ENCODE measurements around the gene L1TD1.

The L1TD1 gene

GRCh38 chr1:62229932-62230331, 35.3 kb downstream of the L1TD1 start:
- TF ChIP-seq POLR2AphosphoS5 (IDR thresholded peaks at IDR 0.05; ENCODE audit: low read depth, low read length), result no peak
- TF ChIP-seq FOXP2 (optimal IDR thresholded peaks at IDR 0.05; ENCODE audit: borderline replicate concordance, extremely low read depth, extremely low read length, insufficient read depth), result no peak
- no peak for TF ChIP-seq TAF1 (IDR thresholded peaks at IDR 0.05; ENCODE audit: borderline replicate concordance, insufficient read depth, low read length)
- no peak for TF ChIP-seq REST (IDR thresholded peaks at IDR 0.05; ENCODE audit: insufficient read depth in 1 of 2, low read depth in 2 of 2, low read length in 2 of 2)

GRCh38 chr1:62230718-62231117, 36.1 kb downstream of the L1TD1 start:
- TF ChIP-seq REST (IDR thresholded peaks at IDR 0.05; ENCODE audit: insufficient read depth in 1 of 2, low read depth in 2 of 2, low read length in 2 of 2) (no peak), POLR2AphosphoS5 (IDR thresholded peaks at IDR 0.05; ENCODE audit: low read depth, low read length) (no peak), FOXP2 (optimal IDR thresholded peaks at IDR 0.05; ENCODE audit: borderline replicate concordance, extremely low read depth, extremely low read length, insufficient read depth) (no peak), SIN3A (IDR thresholded peaks at IDR 0.05; ENCODE audit: borderline replicate concordance, insufficient read depth, low read length) (no peak), TAF1 (IDR thresholded peaks at IDR 0.05; ENCODE audit: borderline replicate concordance, insufficient read depth, low read length) (no peak)

GRCh38 chr1:62232871-62233278, 38.2 kb downstream of the L1TD1 start:
- TF ChIP-seq REST (IDR thresholded peaks at IDR 0.05; ENCODE audit: insufficient read depth in 1 of 2, low read depth in 2 of 2, low read length in 2 of 2), result no peak
- no peak for TF ChIP-seq FOXP2 (optimal IDR thresholded peaks at IDR 0.05; ENCODE audit: borderline replicate concordance, extremely low read depth, extremely low read length, insufficient read depth)
- no peak for TF ChIP-seq TAF1 (IDR thresholded peaks at IDR 0.05; ENCODE audit: borderline replicate concordance, insufficient read depth, low read length)
- TF ChIP-seq POLR2AphosphoS5 (IDR thresholded peaks at IDR 0.05; ENCODE audit: low read depth, low read length), result no peak
- TF ChIP-seq SIN3A (IDR thresholded peaks at IDR 0.05; ENCODE audit: borderline replicate concordance, insufficient read depth, low read length), result no peak

- no peak for TF ChIP-seq POLR2AphosphoS5 (IDR thresholded peaks at IDR 0.05; ENCODE audit: low read depth, low read length)
- no peak for TF ChIP-seq REST (IDR thresholded peaks at IDR 0.05; ENCODE audit: insufficient read depth in 1 of 2, low read depth in 2 of 2, low read length in 2 of 2)
- no peak for TF ChIP-seq FOXP2 (optimal IDR thresholded peaks at IDR 0.05; ENCODE audit: borderline replicate concordance, extremely low read depth, extremely low read length, insufficient read depth)
- TF ChIP-seq SIN3A (IDR thresholded peaks at IDR 0.05; ENCODE audit: borderline replicate concordance, insufficient read depth, low read length), result no peak
- no peak for TF ChIP-seq TAF1 (IDR thresholded peaks at IDR 0.05; ENCODE audit: borderline replicate concordance, insufficient read depth, low read length)
Measured at GRCh38 chr1:62233926-62234450, 39.3 kb downstream of the L1TD1 start.

- no peak for TF ChIP-seq REST (IDR thresholded peaks at IDR 0.05; ENCODE audit: insufficient read depth in 1 of 2, low read depth in 2 of 2, low read length in 2 of 2)
- no peak for TF ChIP-seq FOXP2 (optimal IDR thresholded peaks at IDR 0.05; ENCODE audit: borderline replicate concordance, extremely low read depth, extremely low read length, insufficient read depth)
- no peak for TF ChIP-seq SIN3A (IDR thresholded peaks at IDR 0.05; ENCODE audit: borderline replicate concordance, insufficient read depth, low read length)
- no peak for TF ChIP-seq POLR2AphosphoS5 (IDR thresholded peaks at IDR 0.05; ENCODE audit: low read depth, low read length)
- no peak for TF ChIP-seq TAF1 (IDR thresholded peaks at IDR 0.05; ENCODE audit: borderline replicate concordance, insufficient read depth, low read length)
Measured at GRCh38 chr1:62234688-62235087, 40.0 kb downstream of the L1TD1 start.

All from PFSK-1 (cell line).